Type B pancreatic cell (in vitro differentiated cells): ENCODE data around the gene MYO16. TPM values are rescaled to one million over a fixed set of nuclear protein-coding genes. Genes with fewer than 3 reads are reported as not detected.

Experiments used
- DNase-seq: peaks from one replicate; pipeline ENCODE4 v3.0.0; 2021; ENCODE audit warnings: mixed read lengths; ENCODE audit not compliant: unreplicated experiment; ENCODE audit errors: extremely low spot score
- H3K27ac Mint-ChIP-seq: 2 replicates; pipeline ENCODE4 v1.8.0; 2021; ENCODE audit warnings: mild to moderate bottlenecking, mixed read lengths
- H3K27me3 Mint-ChIP-seq: 2 replicates; pipeline ENCODE4 v1.8.0; 2021; ENCODE audit warnings: mixed read lengths
- H3K36me3 Mint-ChIP-seq: 2 replicates; pipeline ENCODE4 v1.8.0; 2021; ENCODE audit warnings: mixed read lengths
- H3K4me1 Mint-ChIP-seq: one replicate; pipeline ENCODE4 v1.8.0; 2021; ENCODE audit warnings: mixed read lengths; ENCODE audit not compliant: unreplicated experiment
- H3K4me3 Mint-ChIP-seq: 2 replicates; pipeline ENCODE4 v1.8.0; 2021; ENCODE audit warnings: mild to moderate bottlenecking, mixed read lengths
- H3K9me3 Mint-ChIP-seq: 2 replicates; pipeline ENCODE4 v1.8.0; 2021; ENCODE audit warnings: mixed read lengths
- total RNA-seq: library from RNA; stranded (reverse); gene quantifications from 2 replicates; pipeline ENCODE4 v1.2.1, GENCODE V29; 2021; ENCODE audit warnings: low replicate concordance
- TF ChIP-seq, protein P1 (sequence below): fragments of 200-600 bp; sonication (generic); conservative IDR thresholded peaks from 2 replicates; pipeline ENCODE4 v1.5.0; 2021; ENCODE audit warnings: antibody characterized with exemption, mild to moderate bottlenecking

Gene MYO16
- total RNA-seq, 1 donor from 2014 or later: 1.5 TPM

DNA sequence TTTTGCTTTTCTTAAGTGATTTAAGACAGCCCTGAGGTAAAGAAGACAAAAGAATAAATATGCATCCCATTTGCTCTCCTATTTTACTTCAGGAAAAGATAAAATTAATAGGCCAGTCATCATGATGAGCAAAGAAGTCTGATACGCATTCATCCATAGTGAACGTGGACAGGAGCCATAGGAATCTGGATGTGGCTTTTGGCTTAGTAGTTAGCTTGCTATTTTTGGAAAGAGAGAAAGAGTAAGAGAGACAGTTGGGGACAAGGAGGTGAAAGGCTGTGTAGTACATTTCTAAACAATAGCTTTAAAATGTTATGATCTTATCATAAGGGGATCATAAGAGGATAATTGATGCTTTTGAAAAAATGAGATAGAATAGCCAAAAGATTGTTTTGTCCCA is 611.7 kb downstream of the MYO16 start:
- no peaks in the 10 kb centered on the region for H3K9me3 Mint-ChIP-seq
- TF ChIP-seq, protein P1, sequence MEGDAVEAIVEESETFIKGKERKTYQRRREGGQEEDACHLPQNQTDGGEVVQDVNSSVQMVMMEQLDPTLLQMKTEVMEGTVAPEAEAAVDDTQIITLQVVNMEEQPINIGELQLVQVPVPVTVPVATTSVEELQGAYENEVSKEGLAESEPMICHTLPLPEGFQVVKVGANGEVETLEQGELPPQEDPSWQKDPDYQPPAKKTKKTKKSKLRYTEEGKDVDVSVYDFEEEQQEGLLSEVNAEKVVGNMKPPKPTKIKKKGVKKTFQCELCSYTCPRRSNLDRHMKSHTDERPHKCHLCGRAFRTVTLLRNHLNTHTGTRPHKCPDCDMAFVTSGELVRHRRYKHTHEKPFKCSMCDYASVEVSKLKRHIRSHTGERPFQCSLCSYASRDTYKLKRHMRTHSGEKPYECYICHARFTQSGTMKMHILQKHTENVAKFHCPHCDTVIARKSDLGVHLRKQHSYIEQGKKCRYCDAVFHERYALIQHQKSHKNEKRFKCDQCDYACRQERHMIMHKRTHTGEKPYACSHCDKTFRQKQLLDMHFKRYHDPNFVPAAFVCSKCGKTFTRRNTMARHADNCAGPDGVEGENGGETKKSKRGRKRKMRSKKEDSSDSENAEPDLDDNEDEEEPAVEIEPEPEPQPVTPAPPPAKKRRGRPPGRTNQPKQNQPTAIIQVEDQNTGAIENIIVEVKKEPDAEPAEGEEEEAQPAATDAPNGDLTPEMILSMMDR: no peak
- no peak overlapping the region for H3K27ac Mint-ChIP-seq
- DNase-seq: no peak
- no peaks in the 10 kb centered on the region for H3K27me3 Mint-ChIP-seq
- H3K36me3 Mint-ChIP-seq: peaks cover 4% of the 10 kb centered on the region
- H3K4me3 Mint-ChIP-seq: no peak overlapping the region
- H3K4me1 Mint-ChIP-seq: peaks cover 5% of the 10 kb centered on the region

DNA sequence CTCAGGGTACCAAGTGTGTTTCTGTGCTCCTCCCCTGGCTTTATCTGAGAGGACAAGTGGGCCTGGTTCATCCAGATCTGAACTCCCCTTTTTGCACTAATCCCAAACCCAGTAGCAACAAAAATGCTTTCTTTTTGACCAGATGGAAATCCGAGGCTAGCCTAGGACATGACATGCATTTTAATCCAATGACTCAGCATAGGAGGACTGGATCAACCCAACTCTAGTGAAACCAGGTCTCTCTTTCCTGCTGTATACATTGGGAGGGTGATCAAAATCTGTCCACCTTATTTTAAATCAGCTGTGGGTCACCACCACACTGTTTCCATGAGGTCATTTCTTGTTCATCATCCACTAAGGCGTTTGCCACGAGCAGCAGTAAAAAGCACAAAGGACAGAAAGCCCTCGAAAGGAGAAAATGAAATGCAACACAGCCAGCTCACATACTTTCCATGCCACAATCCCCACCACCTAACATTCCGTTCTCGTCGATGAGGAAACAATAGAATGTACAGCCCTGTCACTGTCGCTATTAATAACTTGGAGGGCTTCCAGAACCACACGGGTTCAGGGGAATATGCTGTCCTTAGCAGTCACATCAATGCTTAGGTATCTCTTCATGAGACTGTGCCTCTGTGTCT is 614.0 kb downstream of the MYO16 start:
- peaks cover 5% of the 10 kb centered on the region for H3K4me1 Mint-ChIP-seq
- H3K36me3 Mint-ChIP-seq: no peaks in the 10 kb centered on the region
- TF ChIP-seq, protein P1: no peak
- H3K27ac Mint-ChIP-seq: peak overlapping the region; percentile 87
- H3K4me3 Mint-ChIP-seq: peak overlapping the region; percentile 26
- no peak for DNase-seq
- H3K27me3 Mint-ChIP-seq: no peaks in the 10 kb centered on the region
- H3K9me3 Mint-ChIP-seq: no peaks in the 10 kb centered on the region

DNA sequence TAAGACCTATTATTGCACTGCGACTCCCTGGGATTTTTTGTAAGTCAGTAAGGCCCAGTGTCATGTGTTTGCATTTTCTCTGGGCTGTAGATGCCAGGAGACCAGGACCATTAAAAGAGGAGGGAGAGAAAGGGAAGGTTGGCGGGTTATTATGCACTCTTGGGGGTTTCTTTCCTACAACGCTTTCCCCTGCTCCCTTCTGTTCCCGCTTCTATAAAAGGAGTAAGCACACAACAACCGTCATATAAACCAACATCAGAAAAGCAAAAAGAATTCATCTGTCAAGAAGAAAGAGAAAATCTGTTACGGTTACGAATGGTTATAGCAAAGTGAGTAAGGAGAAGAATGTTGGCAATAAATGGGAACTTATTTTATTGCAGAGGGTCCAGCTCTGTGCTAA is 615.2 kb downstream of the MYO16 start:
- no peak for DNase-seq
- peaks cover 5% of the 10 kb centered on the region for H3K4me1 Mint-ChIP-seq
- TF ChIP-seq, protein P1: no peak
- H3K4me3 Mint-ChIP-seq: no peak overlapping the region
- H3K9me3 Mint-ChIP-seq: peaks cover 6% of the 10 kb centered on the region
- H3K27ac Mint-ChIP-seq: no peak overlapping the region
- no peaks in the 10 kb centered on the region for H3K27me3 Mint-ChIP-seq
- H3K36me3 Mint-ChIP-seq: no peaks in the 10 kb centered on the region

DNA sequence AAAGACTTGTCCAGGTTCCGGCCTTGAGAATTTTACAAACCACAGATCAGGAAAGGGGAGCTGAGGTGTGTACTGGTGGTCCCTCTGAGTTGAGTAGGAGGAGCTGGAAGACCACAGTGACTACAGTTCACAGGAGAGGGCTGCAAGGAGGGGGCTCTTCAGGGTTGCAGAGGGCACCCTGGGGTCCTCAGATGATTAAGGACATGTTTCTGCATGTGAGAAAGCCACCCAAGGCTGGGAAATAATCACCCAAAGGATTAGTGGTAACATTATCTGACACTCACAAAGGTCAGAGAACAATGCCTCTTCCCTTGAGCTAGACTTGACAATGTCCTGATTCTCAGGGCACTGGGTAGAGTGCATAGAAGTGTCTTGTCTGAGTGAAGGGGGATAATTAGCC is 616.6 kb downstream of the MYO16 start:
- H3K27me3 Mint-ChIP-seq: no peaks in the 10 kb centered on the region
- peaks cover 5% of the 10 kb centered on the region for H3K4me1 Mint-ChIP-seq
- no peak overlapping the region for H3K4me3 Mint-ChIP-seq
- TF ChIP-seq, protein P1: no peak
- no peak for DNase-seq
- no peaks in the 10 kb centered on the region for H3K36me3 Mint-ChIP-seq
- H3K27ac Mint-ChIP-seq: no peak overlapping the region
- H3K9me3 Mint-ChIP-seq: peaks cover 6% of the 10 kb centered on the region

DNA sequence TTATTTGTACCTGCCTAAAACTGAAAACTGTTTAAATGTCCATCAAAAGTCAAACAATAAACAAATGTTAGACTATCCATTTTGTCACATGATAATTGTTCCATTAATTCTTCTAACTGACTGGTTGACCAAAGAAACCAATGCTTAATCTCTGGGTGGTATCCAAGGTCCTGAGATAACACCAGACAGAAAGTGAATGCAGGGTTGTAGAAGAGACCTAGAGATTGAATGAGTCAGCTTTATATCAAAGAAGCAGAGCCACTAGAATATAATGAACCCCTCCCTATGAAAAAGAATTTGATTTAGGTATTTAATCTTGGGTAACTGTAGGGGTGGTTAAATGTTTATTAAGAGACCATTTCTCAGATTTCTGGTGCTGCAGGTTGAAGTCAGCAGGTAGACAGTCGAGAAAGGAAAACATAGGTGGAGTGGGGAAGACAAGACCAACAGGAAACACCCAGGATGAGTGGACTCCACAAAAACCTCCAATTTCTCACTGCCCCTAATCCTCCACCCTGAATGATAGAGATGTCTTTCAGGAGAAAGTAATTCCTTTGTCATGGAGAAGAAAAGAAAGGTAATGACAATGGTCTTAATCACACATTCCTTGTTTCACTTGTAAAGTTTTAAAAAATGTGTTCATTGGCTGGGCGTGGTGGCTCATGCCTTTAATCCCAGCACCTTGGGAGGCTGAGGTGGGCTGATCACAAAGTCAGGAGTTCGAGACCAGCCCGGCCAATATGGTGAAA is 620.5 kb downstream of the MYO16 start:
- DNase-seq: no peak
- Mint-ChIP-seq H3K4me3 (no peak overlapping the region), H3K9me3 (peaks cover 6% of the 10 kb centered on the region), H3K36me3 (no peaks in the 10 kb centered on the region), H3K27me3 (no peaks in the 10 kb centered on the region), H3K27ac (peak overlapping the region; percentile 17), H3K4me1 (peaks cover 6% of the 10 kb centered on the region)
- TF ChIP-seq, protein P1: no peak
